CD4-positive, CD25-positive, alpha-beta regulatory T cell (primary cell): ENCODE results near the gene NNMT. TPM values are rescaled to one million over a fixed set of nuclear protein-coding genes. Genes with fewer than 3 reads are reported as not detected.

Source experiments
- ATAC-seq, 2 donors: fragments of 150-1000 bp; cut with Tn5 transposase; one replicate each; pipeline ENCODE4 v1.10.0; 2021; ENCODE audit warnings: low read depth in 2 of 2, moderate number of reproducible peaks in 2 of 2, moderate library complexity in 1 of 2
- DNase-seq, 3 donors: peaks; one replicate each; pipeline versions ENCODE4 v3.0.0 to v3.0.0-alpha.2; 2012 to 2022; ENCODE audit warnings: mixed read lengths in 1 of 3
- H3K27ac ChIP-seq: one replicate; pipeline ENCODE4 v1.7.0; 2013; ENCODE audit warnings: mild to moderate bottlenecking, low read length; ENCODE audit not compliant: insufficient read depth, poor library complexity, severe bottlenecking
- H3K27me3 ChIP-seq: one replicate; pipeline ENCODE4 v1.7.0; 2013; ENCODE audit warnings: low read length; ENCODE audit not compliant: control insufficient read depth, insufficient read depth
- H3K36me3 ChIP-seq: one replicate; pipeline ENCODE4 v1.7.0; 2013; ENCODE audit warnings: mild to moderate bottlenecking, low read length, moderate library complexity; ENCODE audit not compliant: control insufficient read depth, insufficient read depth
- H3K4me1 ChIP-seq: 2 replicates; pipeline ENCODE4 v1.7.0; 2013; ENCODE audit warnings: mild to moderate bottlenecking, low read length; ENCODE audit not compliant: insufficient read depth, control insufficient read depth, poor library complexity, severe bottlenecking
- H3K4me3 ChIP-seq: one replicate; pipeline ENCODE4 v1.7.0; 2013; ENCODE audit warnings: low read depth, mild to moderate bottlenecking, low read length, moderate library complexity
- H3K9me3 ChIP-seq, 2 experiments: 1 replicate in 1 of 2; 2 replicates in 1 of 2; pipeline ENCODE4 v1.7.0; 2013; ENCODE audit warnings: low read length in 2 of 2, mild to moderate bottlenecking in 1 of 2, moderate library complexity in 1 of 2; ENCODE audit not compliant: control insufficient read depth in 2 of 2
- H3K27ac Mint-ChIP-seq, 3 donors: one replicate each; pipeline ENCODE4 v1.8.0; 2020 to 2022; ENCODE audit warnings: mild to moderate bottlenecking in 3 of 3, mixed read lengths in 3 of 3, moderate library complexity in 2 of 3
- H3K27me3 Mint-ChIP-seq: one replicate; pipeline ENCODE4 v1.8.0; 2022; ENCODE audit warnings: mild to moderate bottlenecking, mixed read lengths
- H3K36me3 Mint-ChIP-seq: one replicate; pipeline ENCODE4 v1.8.0; 2020; ENCODE audit warnings: mixed read lengths
- H3K4me1 Mint-ChIP-seq, 4 donors: one replicate each; pipeline ENCODE4 v1.8.0; 2020 to 2022; ENCODE audit warnings: mixed read lengths in 4 of 4, mild to moderate bottlenecking in 1 of 4
- H3K4me3 Mint-ChIP-seq, 4 donors: one replicate each; pipeline ENCODE4 v1.8.0; 2020 to 2022; ENCODE audit warnings: mild to moderate bottlenecking in 4 of 4, mixed read lengths in 4 of 4, moderate library complexity in 3 of 4
- H3K9me3 Mint-ChIP-seq, 7 donors: one replicate each; pipeline ENCODE4 v1.8.0; 2020 to 2022; ENCODE audit warnings: mixed read lengths in 7 of 7, mild to moderate bottlenecking in 3 of 7, moderate library complexity in 2 of 7
- polyA plus RNA-seq, 4 donors: library from polyadenylated mRNA; unstranded; fragments of 300-500 nt; fragmentation: Illumina TruSeq; gene quantifications; one replicate each; pipeline ENCODE4 v1.2.3, GENCODE V29; 2021
- total RNA-seq: library from RNA; stranded (reverse); gene quantifications from one replicate; pipeline ENCODE4 v1.2.3, GENCODE V29; 2022

Gene NNMT
- total and polyA plus RNA-seq, 5 donors from 2014 or later = not detected

DNA sequence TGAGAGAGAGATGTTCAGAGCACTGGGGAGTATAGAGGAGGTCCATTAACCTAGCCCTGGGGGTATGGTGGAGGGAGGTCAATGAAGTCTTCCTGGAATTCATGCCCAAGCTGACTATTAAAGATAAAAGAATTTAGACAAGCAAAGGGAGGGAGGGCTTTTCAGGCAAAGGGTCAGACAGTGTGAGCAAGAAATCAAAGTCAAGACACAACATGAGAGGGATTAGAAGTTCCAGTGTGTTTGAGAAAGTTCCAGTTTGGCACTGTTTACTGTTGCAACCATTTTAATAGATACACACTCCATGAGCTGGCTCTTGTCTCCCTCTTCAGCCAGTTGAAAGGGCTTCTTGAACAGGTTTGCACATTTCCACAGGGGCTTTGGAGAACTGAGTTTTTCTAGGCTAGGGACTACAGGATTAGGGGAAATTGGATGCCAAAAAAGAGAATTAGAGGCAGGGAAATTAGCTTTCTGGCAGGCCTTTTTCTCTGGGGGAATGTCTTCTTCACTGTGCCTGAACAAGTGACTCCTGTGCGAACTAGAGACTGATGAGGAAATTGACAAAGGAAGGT, 14.7 kb upstream of the NNMT start:
- Mint-ChIP-seq H3K9me3 (peaks cover 0 to 4% (median 0%) of the 10 kb centered on the region in 7 donors), H3K36me3 (no peaks in the 10 kb centered on the region), H3K4me1 (no peaks in the 10 kb centered on the region), H3K27ac (peak overlapping the region in 1 of 3 donors; percentile 94), H3K27me3 (peaks cover 16% of the 10 kb centered on the region), H3K4me3 (no peak overlapping the region)
- Histone ChIP-seq H3K9me3 (no peaks in the 10 kb centered on the region), H3K4me3 (no peak overlapping the region), H3K36me3 (no peaks in the 10 kb centered on the region), H3K27ac (no peak overlapping the region), H3K27me3 (peaks cover 3% of the 10 kb centered on the region), H3K4me1 (no peaks in the 10 kb centered on the region)
- DNase-seq (no peak), ATAC-seq (no peak)

- no peak overlapping the region for H3K27ac Mint-ChIP-seq
- H3K9me3 ChIP-seq = no peaks in the 10 kb centered on the region
- no peaks in the 10 kb centered on the region for H3K36me3 Mint-ChIP-seq
- DNase-seq (no peak), ATAC-seq (no peak)
- H3K27me3 Mint-ChIP-seq = peaks cover 16% of the 10 kb centered on the region
- no peaks in the 10 kb centered on the region for H3K36me3 ChIP-seq
- peaks cover 0 to 4% (median 0%) of the 10 kb centered on the region in 7 donors for H3K9me3 Mint-ChIP-seq
- H3K4me3 Mint-ChIP-seq = no peak overlapping the region
- H3K4me3 ChIP-seq = no peak overlapping the region
- H3K27ac ChIP-seq = no peak overlapping the region
- peaks cover 3% of the 10 kb centered on the region for H3K27me3 ChIP-seq
- no peaks in the 10 kb centered on the region for H3K4me1 ChIP-seq
- no peaks in the 10 kb centered on the region for H3K4me1 Mint-ChIP-seq
These were observed 13.7 kb upstream of the NNMT start for GRCh38 chr11:114282488-114282887.

DNA sequence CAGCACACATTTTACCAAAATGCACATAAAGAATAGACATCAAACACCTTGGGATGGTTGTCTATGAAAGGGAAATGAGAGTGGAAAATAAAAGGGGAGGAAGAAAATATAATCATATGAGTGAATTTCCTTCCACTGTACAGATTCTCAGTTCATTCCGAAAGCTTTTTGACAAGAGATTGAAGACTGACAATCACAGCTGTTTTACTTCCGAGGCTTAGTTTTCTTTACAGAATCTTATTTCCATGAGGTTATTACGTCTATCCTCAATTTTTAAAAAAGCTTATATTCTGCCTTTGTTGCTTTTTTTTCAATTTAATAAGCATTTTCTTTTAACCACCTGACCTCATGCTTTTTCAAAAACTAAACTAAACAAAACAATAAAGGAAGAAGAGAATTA, 12.8 kb upstream of the NNMT start:
- ATAC-seq (no peak), DNase-seq (no peak)
- H3K27ac Mint-ChIP-seq = no peak overlapping the region
- Histone ChIP-seq H3K4me3 (no peak overlapping the region), H3K27ac (no peak overlapping the region), H3K36me3 (no peaks in the 10 kb centered on the region), H3K27me3 (peaks cover 3% of the 10 kb centered on the region), H3K4me1 (no peaks in the 10 kb centered on the region), H3K9me3 (no peaks in the 10 kb centered on the region)
- H3K4me3 Mint-ChIP-seq = no peak overlapping the region
- peaks cover 14% of the 10 kb centered on the region for H3K27me3 Mint-ChIP-seq
- H3K36me3 Mint-ChIP-seq = no peaks in the 10 kb centered on the region
- peaks cover 0 to 4% (median 0%) of the 10 kb centered on the region in 7 donors for H3K9me3 Mint-ChIP-seq
- no peaks in the 10 kb centered on the region for H3K4me1 Mint-ChIP-seq

DNA sequence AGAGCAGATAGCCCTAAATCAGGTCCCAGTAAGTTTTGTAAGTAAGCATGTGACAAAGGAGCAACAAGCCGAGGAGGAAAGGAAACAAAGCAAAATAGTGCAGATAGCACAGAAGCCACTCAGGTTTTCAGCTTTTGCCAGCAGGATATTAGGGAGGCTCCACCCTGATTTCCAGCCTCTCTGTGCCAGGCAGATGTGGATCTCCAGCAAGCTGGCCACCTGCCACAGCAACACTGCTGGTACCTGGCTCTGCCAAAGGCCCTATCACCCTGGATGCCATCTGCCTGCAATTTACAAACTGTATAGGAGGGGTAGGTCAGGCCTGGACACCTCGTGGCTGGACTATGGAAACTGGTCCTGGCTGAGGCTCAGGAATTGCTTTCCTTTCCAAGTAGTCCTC, 12.2 kb upstream of the NNMT start:
- Mint-ChIP-seq H3K36me3 (no peaks in the 10 kb centered on the region), H3K9me3 (peaks cover 0 to 4% (median 0%) of the 10 kb centered on the region in 7 donors), H3K27ac (no peak overlapping the region), H3K4me1 (no peaks in the 10 kb centered on the region), H3K4me3 (no peak overlapping the region), H3K27me3 (peaks cover 20% of the 10 kb centered on the region)
- H3K36me3 ChIP-seq = no peaks in the 10 kb centered on the region
- H3K4me1 ChIP-seq = no peaks in the 10 kb centered on the region
- no peaks in the 10 kb centered on the region for H3K27me3 ChIP-seq
- no peak overlapping the region for H3K27ac ChIP-seq
- no peak for ATAC-seq
- H3K4me3 ChIP-seq = no peak overlapping the region
- no peak for DNase-seq
- no peaks in the 10 kb centered on the region for H3K9me3 ChIP-seq

GRCh38 chr11:114284914-114285313, 11.3 kb upstream of the NNMT start:
- Mint-ChIP-seq H3K4me3 (no peak overlapping the region), H3K9me3 (no peaks in the 10 kb centered on the region), H3K4me1 (no peaks in the 10 kb centered on the region), H3K27me3 (peaks cover 18% of the 10 kb centered on the region), H3K27ac (no peak overlapping the region), H3K36me3 (no peaks in the 10 kb centered on the region)
- Histone ChIP-seq H3K27ac (no peak overlapping the region), H3K9me3 (no peaks in the 10 kb centered on the region), H3K27me3 (no peaks in the 10 kb centered on the region), H3K4me1 (no peaks in the 10 kb centered on the region), H3K4me3 (no peak overlapping the region), H3K36me3 (no peaks in the 10 kb centered on the region)
- no peak for ATAC-seq
- no peak for DNase-seq

DNA sequence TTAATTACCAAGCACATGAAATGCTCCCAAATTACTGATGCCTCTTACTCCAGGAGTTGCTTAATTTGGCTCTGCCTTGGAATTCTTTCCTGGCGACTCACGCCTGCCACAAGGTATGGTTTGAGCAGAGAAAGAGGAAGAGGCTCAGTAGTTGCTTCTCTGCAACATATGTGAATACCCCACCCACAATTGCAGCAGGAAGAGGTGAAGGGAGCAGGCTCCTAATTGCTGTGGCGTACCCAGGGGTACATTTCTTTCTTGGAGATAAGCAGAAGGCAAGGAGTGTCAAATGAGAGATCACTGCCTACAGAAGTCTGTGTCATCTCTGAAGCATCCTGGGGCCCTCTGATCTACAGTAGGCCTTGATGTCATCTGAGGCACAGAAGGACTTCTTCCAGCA, 10.6 kb upstream of the NNMT start:
- no peak overlapping the region for H3K27ac Mint-ChIP-seq
- H3K9me3 Mint-ChIP-seq = no peaks in the 10 kb centered on the region
- H3K4me3 ChIP-seq = no peak overlapping the region

GRCh38 chr11:114286229-114286628, 10.0 kb upstream of the NNMT start:
- H3K27ac ChIP-seq = no peak overlapping the region
- H3K27me3 ChIP-seq = peaks cover 7% of the 10 kb centered on the region
- H3K4me1 ChIP-seq = no peaks in the 10 kb centered on the region
- no peaks in the 10 kb centered on the region for H3K4me1 Mint-ChIP-seq
- H3K36me3 Mint-ChIP-seq = no peaks in the 10 kb centered on the region
- no peak overlapping the region for H3K4me3 ChIP-seq
- H3K27me3 Mint-ChIP-seq = peaks cover 25% of the 10 kb centered on the region
- no peak for DNase-seq
- no peaks in the 10 kb centered on the region for H3K36me3 ChIP-seq
- no peaks in the 10 kb centered on the region for H3K9me3 ChIP-seq
- H3K4me3 Mint-ChIP-seq = no peak overlapping the region
- no peak overlapping the region for H3K27ac Mint-ChIP-seq
- no peak for ATAC-seq
- no peaks in the 10 kb centered on the region for H3K9me3 Mint-ChIP-seq

More for the DNA sequence above, 10.6 kb upstream of the NNMT start:
- H3K4me1 Mint-ChIP-seq = no peaks in the 10 kb centered on the region
- H3K27me3 Mint-ChIP-seq = peaks cover 21% of the 10 kb centered on the region
- Histone ChIP-seq H3K27me3 (peaks cover 2% of the 10 kb centered on the region), H3K9me3 (no peaks in the 10 kb centered on the region), H3K36me3 (no peaks in the 10 kb centered on the region), H3K4me1 (no peaks in the 10 kb centered on the region), H3K27ac (no peak overlapping the region)
- no peaks in the 10 kb centered on the region for H3K36me3 Mint-ChIP-seq
- ATAC-seq (no peak), DNase-seq (no peak)
- H3K4me3 Mint-ChIP-seq = no peak overlapping the region

GRCh38 chr11:114287154-114287553, 9.0 kb upstream of the NNMT start:
- H3K36me3 ChIP-seq = no peaks in the 10 kb centered on the region
- Mint-ChIP-seq H3K4me1 (no peaks in the 10 kb centered on the region), H3K27me3 (peaks cover 25% of the 10 kb centered on the region), H3K4me3 (no peak overlapping the region), H3K27ac (no peak overlapping the region), H3K9me3 (no peaks in the 10 kb centered on the region), H3K36me3 (no peaks in the 10 kb centered on the region)
- H3K4me1 ChIP-seq = no peaks in the 10 kb centered on the region
- DNase-seq (no peak), ATAC-seq (no peak)
- peaks cover 9% of the 10 kb centered on the region for H3K27me3 ChIP-seq
- H3K9me3 ChIP-seq = no peaks in the 10 kb centered on the region
- no peak overlapping the region for H3K4me3 ChIP-seq
- no peak overlapping the region for H3K27ac ChIP-seq
